IgD-negative memory B cell (primary cell): ENCODE results near the gene SMAD3. TPM values are rescaled to one million over a fixed set of nuclear protein-coding genes. Genes with fewer than 3 reads are reported as not detected.

Experiments
- H3K27ac Mint-ChIP-seq, 3 donors: one replicate each; pipeline ENCODE4 v1.8.0; 2020 to 2022; ENCODE audit warnings: mild to moderate bottlenecking in 3 of 3, mixed read lengths in 3 of 3, moderate library complexity in 1 of 3
- H3K27me3 Mint-ChIP-seq: one replicate; pipeline ENCODE4 v1.8.0; 2021; ENCODE audit warnings: mixed read lengths
- H3K36me3 Mint-ChIP-seq: one replicate; pipeline ENCODE4 v1.8.0; 2020; ENCODE audit warnings: mild to moderate bottlenecking, mixed read lengths
- H3K4me1 Mint-ChIP-seq, 3 donors: one replicate each; pipeline ENCODE4 v1.8.0; 2020 to 2022; ENCODE audit warnings: mixed read lengths in 3 of 3, mild to moderate bottlenecking in 1 of 3
- H3K4me3 Mint-ChIP-seq, 4 donors: one replicate each; pipeline ENCODE4 v1.8.0; 2020 to 2022; ENCODE audit warnings: mild to moderate bottlenecking in 4 of 4, mixed read lengths in 4 of 4, moderate library complexity in 3 of 4
- H3K9me3 Mint-ChIP-seq, 3 donors: one replicate each; pipeline ENCODE4 v1.8.0; 2020 to 2021; ENCODE audit warnings: mixed read lengths in 3 of 3, mild to moderate bottlenecking in 1 of 3
- polyA plus RNA-seq: library from polyadenylated mRNA; unstranded; fragments of 300-500 nt; fragmentation: Illumina TruSeq; gene quantifications from one replicate; pipeline ENCODE4 v1.2.3, GENCODE V29; 2021

Gene SMAD3
- polyA plus RNA-seq, 1 donor from 2014 or later = 32.4 TPM

DNA sequence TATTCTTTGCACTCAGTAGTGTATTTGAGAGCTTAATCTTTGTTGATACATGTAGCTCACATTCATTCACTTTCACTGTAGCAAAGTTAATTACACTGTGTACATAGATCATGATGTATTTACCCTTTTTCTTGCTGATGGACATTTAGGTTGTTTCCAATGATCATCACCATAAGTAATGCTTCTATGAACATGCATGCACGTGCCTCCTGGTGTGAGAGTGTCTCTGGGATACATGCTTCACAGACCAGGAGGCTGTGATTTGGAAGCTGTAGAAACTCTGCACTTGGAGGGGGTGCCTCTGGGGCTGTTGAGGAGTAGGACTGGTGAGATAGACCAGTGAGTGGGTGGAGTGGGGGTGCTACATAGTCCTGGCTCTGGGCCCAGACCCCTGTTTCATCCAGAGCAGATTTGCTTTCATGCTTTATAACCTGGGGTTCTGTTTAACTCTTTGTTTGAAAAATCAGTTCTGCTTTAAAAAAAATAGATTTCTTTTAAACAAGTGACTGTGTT is 18.2 kb upstream of the SMAD3 start:
- no peak overlapping the region for H3K27ac Mint-ChIP-seq
- peaks cover 17 to 34% (median 20%) of the 10 kb centered on the region in 3 donors for H3K4me1 Mint-ChIP-seq
- H3K27me3 Mint-ChIP-seq = peaks cover 6% of the 10 kb centered on the region
- peaks cover 1% of the 10 kb centered on the region for H3K36me3 Mint-ChIP-seq
- H3K4me3 Mint-ChIP-seq = no peak overlapping the region
- H3K9me3 Mint-ChIP-seq = no peaks in the 10 kb centered on the region

DNA sequence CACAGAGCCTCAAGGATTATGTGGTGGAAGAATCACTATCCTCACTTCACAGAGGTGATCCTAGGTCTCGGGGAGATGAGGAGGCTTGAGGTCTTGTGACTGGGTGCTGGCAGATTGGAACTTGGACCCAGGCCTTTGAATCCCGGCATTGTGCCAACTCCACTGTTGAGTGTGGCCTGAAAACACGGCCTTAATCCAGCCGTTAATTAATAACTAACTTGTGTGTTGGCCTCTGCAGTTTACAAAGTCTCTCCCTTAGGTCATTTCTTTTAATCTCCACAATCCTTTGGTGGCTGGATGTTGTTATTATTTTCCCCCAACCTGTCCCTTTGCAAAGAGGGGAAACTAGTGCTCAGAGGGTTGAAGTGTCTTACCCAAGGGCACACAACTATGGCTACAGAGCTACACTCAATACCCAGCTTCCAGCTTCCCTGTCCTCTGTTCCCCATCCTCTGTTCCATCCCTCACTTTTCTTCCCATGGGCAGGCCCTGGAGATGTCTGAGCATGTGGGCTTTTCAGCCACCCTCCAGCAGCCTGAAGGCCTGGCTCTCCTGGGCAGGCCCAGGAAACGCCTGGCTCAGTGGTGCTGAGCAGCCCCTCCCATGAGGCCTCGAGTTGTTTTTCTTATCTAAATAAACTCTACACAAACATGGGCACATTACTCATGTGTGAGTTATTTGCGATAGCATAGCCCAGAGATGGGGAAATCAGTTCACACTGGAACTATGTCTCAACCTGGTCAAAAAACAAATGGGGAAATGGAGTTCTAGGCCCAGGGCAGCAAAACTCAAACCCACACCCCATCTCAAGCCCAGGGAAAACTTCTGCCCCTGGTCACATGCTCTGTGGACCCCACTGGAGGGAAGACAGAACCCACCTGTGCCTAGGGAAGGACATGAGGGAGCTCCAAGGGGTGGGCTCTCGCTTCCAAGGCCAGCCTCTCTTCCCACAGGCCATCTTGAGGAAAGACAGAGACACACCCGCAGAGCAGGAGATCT is 16.8 kb upstream of the SMAD3 start:
- Mint-ChIP-seq H3K36me3 (peaks cover 1% of the 10 kb centered on the region), H3K9me3 (no peaks in the 10 kb centered on the region), H3K27ac (no peak overlapping the region), H3K4me3 (peak overlapping the region in 1 of 4 donors; percentile 5), H3K27me3 (peaks cover 4% of the 10 kb centered on the region), H3K4me1 (peaks cover 14 to 24% (median 17%) of the 10 kb centered on the region in 3 donors)

DNA sequence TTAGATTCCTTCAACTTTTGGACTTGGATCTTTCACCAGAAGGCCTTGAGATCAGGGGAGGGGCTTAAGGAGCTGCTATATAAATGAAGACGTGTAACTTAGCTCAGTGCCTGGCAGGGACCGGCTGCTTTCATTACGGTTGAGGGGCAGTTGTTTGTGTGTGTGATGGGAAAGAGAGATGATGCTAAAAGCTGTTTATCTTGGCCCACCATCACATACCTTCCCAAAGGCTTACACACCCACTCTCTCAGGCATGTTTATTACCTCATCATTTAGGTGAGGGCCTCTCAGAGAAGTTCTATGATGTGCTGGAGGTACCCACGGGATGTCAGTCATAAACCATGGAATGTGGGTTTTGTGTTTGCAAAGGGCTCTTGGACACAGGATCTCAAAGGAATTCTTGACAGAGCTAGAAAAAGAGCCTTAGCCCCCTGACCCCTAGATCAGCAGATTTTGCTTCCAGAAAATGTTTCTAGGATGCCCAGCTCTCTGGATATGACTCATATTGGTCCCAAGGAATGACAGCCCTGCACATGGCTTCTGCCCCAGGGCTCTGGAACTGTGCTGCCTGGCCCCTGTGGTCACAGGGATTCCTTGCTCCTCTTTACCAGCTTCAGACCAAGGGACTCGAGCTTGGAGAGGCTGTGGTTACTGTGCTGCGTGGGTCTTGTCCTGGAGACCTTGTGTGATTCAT is 15.9 kb upstream of the SMAD3 start:
- H3K36me3 Mint-ChIP-seq = peaks cover 1% of the 10 kb centered on the region
- H3K27ac Mint-ChIP-seq = no peak overlapping the region
- peaks cover 4% of the 10 kb centered on the region for H3K27me3 Mint-ChIP-seq
- H3K9me3 Mint-ChIP-seq = no peaks in the 10 kb centered on the region
- no peak overlapping the region for H3K4me3 Mint-ChIP-seq
- H3K4me1 Mint-ChIP-seq = peaks cover 14 to 26% (median 17%) of the 10 kb centered on the region in 3 donors

DNA sequence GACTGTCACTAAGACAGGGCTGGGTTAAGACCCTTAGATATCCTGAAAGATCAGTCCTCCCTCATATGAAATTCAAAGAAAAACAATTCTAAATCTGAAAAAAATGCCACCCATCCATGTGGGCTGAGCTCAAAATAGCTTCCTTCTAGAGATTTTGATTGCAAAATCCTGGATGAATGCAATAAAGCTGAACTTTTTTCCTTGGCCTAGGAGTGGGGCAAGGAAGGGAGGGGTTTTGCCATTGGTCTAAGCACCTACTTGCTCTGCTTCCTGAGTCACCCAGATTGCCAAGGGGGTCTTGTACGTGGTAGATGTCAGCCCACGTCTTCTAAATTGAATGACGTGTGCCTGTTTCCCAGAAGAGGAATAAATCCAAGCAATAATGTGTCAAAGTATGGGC is 15.3 kb upstream of the SMAD3 start:
- H3K4me3 Mint-ChIP-seq = no peak overlapping the region
- peaks cover 17 to 31% (median 18%) of the 10 kb centered on the region in 3 donors for H3K4me1 Mint-ChIP-seq
- H3K9me3 Mint-ChIP-seq = no peaks in the 10 kb centered on the region
- H3K36me3 Mint-ChIP-seq = peaks cover 1% of the 10 kb centered on the region
- peaks cover 4% of the 10 kb centered on the region for H3K27me3 Mint-ChIP-seq
- no peak overlapping the region for H3K27ac Mint-ChIP-seq

DNA sequence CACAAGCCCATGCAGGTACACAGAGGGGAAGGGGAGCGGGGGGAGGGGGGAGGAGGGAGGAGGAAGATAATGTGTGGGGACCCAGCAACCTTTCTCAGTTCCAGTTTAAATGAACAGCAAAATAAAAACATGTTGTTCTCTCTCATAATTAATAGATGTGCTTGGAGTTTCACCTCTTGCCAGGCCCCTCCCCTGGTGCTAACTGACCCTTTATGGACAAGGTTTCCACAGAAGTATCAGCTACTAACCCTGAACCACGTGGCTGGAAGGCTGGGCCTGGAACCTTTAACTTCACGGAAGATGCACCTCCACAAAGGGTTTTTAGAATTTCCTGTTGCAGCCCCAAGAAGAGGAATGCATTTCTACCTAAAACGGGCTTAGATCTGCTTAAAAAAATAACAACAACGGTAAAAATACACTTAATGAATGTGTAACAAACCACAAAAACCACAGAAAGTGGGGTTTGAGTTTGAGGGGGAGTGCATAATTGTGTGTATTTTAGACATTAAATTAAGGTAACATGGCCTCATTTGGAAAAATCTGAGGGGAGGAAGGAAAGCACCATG is 14.8 kb upstream of the SMAD3 start:
- Mint-ChIP-seq H3K9me3 (no peaks in the 10 kb centered on the region), H3K4me3 (no peak overlapping the region), H3K27ac (peak overlapping the region in 1 of 3 donors; percentile 41), H3K4me1 (peaks cover 17 to 35% (median 19%) of the 10 kb centered on the region in 3 donors), H3K27me3 (peaks cover 4% of the 10 kb centered on the region), H3K36me3 (peaks cover 1% of the 10 kb centered on the region)

DNA sequence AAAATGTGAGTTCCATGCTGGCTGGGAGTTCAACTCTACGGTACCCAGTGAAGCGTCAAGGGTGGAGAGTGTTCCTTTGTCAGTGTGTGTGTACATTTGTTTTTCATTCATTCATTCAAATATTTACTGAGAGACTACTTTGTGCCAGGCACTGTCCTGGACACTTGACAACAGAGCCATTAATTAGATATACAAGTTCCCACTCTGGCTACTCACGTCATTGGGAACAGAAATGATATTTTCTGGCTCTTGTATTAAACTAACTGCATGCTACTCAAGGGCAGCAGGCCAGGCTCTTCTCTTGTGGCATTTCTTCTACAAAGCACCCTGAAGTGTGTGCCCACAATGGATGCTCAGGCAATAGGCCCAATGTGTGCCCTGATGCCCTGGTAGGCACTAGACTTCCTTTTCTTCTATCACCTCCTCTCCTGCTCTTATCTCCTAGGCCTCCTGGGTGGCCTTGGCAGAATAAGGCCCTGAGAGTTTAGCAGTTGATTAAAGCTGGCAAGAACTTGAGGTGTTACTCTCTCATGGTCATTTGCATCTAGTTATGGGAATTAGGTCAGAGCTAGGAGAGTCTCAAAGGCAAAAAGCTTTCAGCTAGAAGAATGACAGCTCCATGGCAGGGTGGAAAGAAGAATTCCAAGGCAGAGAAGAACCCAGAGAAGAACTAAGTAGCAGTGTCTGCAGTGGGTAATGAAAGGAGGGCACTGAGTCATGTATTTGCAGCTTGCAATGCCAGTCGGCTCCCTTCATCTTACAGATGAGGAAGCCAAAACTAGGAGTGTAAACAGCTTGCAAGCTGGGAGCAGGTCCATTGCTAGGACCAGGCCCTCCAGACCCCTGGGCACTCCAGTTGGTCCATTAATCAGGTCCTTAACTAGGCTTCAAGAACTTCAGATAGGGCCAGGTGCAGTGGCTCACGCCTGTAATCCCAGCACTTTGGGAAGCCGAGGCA is 14.0 kb upstream of the SMAD3 start:
- Mint-ChIP-seq H3K27ac (peak overlapping the region in 1 of 3 donors; percentile 3), H3K4me1 (peaks cover 23 to 41% (median 24%) of the 10 kb centered on the region in 3 donors), H3K4me3 (peak overlapping the region in 1 of 4 donors; percentile 39)

DNA sequence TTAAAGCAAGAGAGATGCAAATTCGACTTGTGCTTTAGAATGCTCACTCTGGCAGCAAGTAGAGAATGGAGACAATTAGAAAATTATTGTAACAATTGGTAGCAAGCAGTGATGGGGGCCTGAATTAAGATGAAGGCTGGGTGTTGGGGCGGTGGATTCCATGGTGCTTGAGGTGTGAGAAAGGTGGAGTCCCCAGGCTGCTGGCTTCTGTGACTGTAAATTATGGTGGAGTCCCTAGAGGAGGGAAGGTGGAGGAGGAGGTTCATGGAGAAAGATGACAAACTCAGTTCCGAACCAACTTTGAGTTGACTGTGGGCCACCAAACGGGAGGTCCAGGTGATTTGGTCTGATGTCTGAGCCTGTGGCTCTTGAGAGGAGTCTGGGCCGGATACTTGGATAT is 10.7 kb upstream of the SMAD3 start:
- Mint-ChIP-seq H3K27ac (peak overlapping the region in 1 of 3 donors; percentile 22), H3K4me1 (peaks cover 19 to 30% (median 21%) of the 10 kb centered on the region in 3 donors)

More for the DNA sequence above, 14.0 kb upstream of the SMAD3 start:
- no peaks in the 10 kb centered on the region for H3K9me3 Mint-ChIP-seq
- peaks cover 4% of the 10 kb centered on the region for H3K27me3 Mint-ChIP-seq
- H3K36me3 Mint-ChIP-seq = peaks cover 1% of the 10 kb centered on the region

DNA sequence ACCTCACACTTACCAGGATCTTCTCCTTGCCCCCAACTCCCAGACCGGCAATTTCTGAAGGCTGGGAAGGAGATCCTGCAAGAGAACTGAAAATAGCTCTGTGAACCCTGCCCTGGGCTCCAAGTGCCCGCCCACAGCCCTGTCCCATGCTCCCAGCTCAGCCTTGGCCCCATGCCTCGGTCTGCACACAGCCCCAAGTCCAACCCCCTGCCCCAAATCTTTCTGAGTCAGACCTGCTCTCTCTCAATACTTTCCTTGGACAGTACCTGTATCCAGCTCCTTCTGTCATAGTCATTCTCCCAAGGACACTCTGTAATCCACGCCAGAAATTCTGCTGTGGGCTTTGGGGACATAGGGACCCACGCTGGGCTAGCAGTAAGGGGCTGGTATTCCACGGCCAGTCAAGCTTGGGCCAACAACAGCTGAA is 6.3 kb upstream of the SMAD3 start:
- H3K36me3 Mint-ChIP-seq = no peaks in the 10 kb centered on the region
- H3K27me3 Mint-ChIP-seq = no peaks in the 10 kb centered on the region
- peak overlapping the region in 1 of 3 donors; percentile 85 for H3K27ac Mint-ChIP-seq
- H3K4me1 Mint-ChIP-seq = peaks cover 19 to 25% (median 20%) of the 10 kb centered on the region in 3 donors
- H3K4me3 Mint-ChIP-seq = no peak overlapping the region
- H3K9me3 Mint-ChIP-seq = no peaks in the 10 kb centered on the region

More for the DNA sequence above, 10.7 kb upstream of the SMAD3 start:
- Mint-ChIP-seq H3K9me3 (no peaks in the 10 kb centered on the region), H3K27me3 (peaks cover 4% of the 10 kb centered on the region), H3K4me3 (no peak overlapping the region), H3K36me3 (peaks cover 1% of the 10 kb centered on the region)

DNA sequence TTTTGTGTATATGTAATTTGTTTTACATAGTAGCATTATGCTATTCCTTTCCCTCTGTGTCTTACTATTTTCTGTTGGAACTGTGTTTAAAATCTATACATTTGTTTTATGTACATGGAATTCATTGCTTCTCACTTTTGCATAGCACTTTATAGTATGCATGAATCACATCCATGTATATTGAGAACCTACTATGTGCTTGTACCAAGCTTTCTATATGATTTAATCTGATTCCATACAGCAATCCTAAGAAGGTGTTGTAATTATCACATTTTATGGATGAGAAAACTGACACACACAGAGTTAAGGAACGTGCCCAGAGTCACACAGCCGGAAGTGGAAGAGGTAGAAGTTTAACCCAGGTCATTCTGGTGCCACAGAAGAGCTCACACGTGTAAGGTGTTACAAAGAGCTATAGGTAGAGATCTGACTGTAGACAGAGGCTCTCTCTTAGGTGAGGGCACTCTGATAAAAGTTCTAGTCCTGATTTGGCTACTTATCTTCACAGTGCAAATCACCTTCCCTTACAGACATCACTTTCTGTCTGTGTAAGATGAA is 3.5 kb upstream of the SMAD3 start:
- peak overlapping the region in 1 of 4 donors; percentile 22 for H3K4me3 Mint-ChIP-seq

DNA sequence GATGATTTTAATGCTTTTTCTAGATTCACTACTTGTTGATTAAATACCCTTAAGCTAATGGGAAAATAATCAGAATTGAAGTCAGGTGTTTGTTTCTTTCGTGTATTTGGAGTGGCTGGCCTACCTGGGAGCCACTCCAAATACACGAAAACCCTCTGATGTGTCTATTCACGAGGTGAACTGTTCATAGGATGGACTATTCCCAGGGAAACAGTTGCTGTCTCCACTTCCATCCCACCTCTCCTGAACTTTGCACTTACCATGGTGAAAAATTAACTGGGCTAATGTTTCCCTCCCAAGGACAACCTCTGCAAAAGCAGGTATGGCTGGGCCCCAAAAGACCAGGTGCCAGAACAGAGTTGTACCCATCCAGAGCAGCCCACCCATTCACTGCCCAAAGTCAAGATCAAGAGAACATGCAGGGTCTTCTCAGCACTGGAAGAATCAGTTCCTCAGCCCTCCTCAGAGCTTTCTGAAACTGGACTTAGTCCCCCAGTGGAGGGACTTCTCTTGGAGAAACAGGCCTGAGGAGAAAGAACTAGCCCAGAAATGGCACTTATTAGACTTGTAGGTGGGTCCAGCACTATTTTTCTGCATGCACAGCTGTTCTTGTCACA is 2.9 kb upstream of the SMAD3 start:
- Mint-ChIP-seq H3K27me3 (no peaks in the 10 kb centered on the region), H3K9me3 (no peaks in the 10 kb centered on the region), H3K4me3 (peak overlapping the region in 1 of 4 donors; percentile 87), H3K36me3 (no peaks in the 10 kb centered on the region), H3K27ac (peak overlapping the region in 2 of 3 donors; percentile 69 to 90), H3K4me1 (peaks cover 15 to 16% (median 16%) of the 10 kb centered on the region in 3 donors)

More for the DNA sequence above, 3.5 kb upstream of the SMAD3 start:
- Mint-ChIP-seq H3K27me3 (no peaks in the 10 kb centered on the region), H3K4me1 (peaks cover 12% of the 10 kb centered on the region in 3 donors), H3K36me3 (no peaks in the 10 kb centered on the region), H3K27ac (peak overlapping the region in 1 of 3 donors; percentile 90), H3K9me3 (no peaks in the 10 kb centered on the region)

DNA sequence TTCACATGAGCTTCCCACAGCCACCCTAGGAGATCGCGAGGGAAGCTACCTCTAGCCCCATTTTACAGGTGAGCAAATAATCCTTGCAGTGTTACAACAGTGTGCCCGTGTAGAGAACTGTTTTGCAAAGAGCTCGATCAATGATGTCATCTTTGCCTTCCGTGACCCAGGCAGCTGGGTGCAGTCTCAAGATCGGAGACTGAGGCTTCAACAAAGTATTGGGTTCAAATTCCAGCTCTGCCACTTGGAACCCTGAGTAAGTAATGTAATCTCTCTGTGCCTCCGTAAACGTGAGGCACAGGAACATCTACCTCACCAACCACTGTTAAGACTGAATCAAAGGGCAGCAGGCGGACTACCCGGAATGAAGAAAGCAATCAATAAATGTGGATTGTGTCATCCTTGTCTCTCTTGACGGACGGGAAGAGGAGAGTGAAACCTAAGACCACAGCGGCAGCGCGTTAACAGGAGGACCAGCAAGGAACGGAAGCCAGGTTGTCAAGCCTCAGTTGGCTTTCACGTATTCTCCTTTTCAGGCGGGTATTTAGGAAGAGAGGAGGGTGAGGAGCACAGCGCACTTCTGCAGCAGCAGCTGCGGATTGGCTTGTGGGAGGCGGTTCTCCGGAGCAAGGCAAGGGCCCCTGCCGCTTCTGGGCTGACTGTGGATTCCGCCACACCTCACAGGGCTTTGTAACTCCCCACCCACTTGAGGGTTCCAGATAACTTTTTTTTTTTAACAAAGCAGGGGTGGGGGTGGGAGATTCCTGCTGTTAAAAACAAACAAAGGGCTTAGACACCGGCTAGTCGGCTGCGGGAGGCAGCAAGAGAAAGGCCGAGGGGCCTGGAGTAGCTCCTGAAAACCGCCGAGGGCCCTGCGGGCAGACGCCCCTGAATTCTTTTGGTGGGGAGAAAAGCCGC is 1.5 kb upstream of the SMAD3 start:
- H3K4me1 Mint-ChIP-seq = peaks cover 28 to 31% (median 29%) of the 10 kb centered on the region in 3 donors
- no peaks in the 10 kb centered on the region for H3K27me3 Mint-ChIP-seq
- peak overlapping the region; percentile 65 to 89 (median 77) for H3K4me3 Mint-ChIP-seq
- H3K36me3 Mint-ChIP-seq = no peaks in the 10 kb centered on the region
- H3K9me3 Mint-ChIP-seq = no peaks in the 10 kb centered on the region
- peak overlapping the region; percentile 0 to 90 (median 90) for H3K27ac Mint-ChIP-seq
